Endothelial cell of umbilical vein (primary cell): ENCODE measurements around the gene RAB6B. TPM values are rescaled to one million over a fixed set of nuclear protein-coding genes. Genes with fewer than 3 reads are reported as not detected.

Experiments
- BruUV-seq: library from RNA; stranded (reverse); fragments of 400-500 nt; replicated peaks from 2 replicates; lab custom pipeline; 2021; lab: Mats Ljungman, UMichigan
- CTCF ChIA-PET: fragments of 300-600, 350-600 bp; sonication (Branson Sonifier 250); formaldehyde crosslinking; loops from one replicate; lab custom pipeline; 2021; ENCODE audit warnings: antibody characterized with exemption, inconsistent platforms; lab: Charles Lee
- POLR2A ChIA-PET: fragments of 300-600, 350-600 bp; sonication (Branson Sonifier 250); formaldehyde crosslinking; loops from one replicate; lab custom pipeline; 2021; ENCODE audit warnings: antibody characterized with exemption, inconsistent platforms; lab: Charles Lee
- DNase-seq: peaks from one replicate; pipeline ENCODE4 v3.0.0-alpha.2; 2011; ENCODE audit warnings: low read depth, low spot score
- FAIRE-seq: peaks from 2 replicates; lab custom pipeline; 2011; peaks lifted over from hg19 to GRCh38; lab: Jason Lieb, UNC
- H2AFZ ChIP-seq: 2 replicates; pipeline ENCODE4 v1.6.0; 2012; ENCODE audit warnings: low read depth, low read length, control low read depth, inconsistent platforms
- H3K27ac ChIP-seq: 2 replicates; pipeline ENCODE4 v1.5.1; 2011; ENCODE audit warnings: low read depth, mild to moderate bottlenecking, control low read depth, low read length, moderate library complexity; ENCODE audit not compliant: insufficient read depth
- H3K27me3 ChIP-seq, 2 experiments: 2 replicates each; pipeline versions ENCODE4 v1.6.0 to v1.6.1; 2011; ENCODE audit warnings: low read length in 2 of 2, mixed read lengths in 1 of 2; ENCODE audit not compliant: control insufficient read depth in 2 of 2, insufficient read depth in 2 of 2
- H3K36me3 ChIP-seq, 2 experiments: 2 replicates in 1 of 2; 3 replicates in 1 of 2; pipeline ENCODE4 v1.5.1; 2011; ENCODE audit warnings: low read length in 2 of 2, mild to moderate bottlenecking in 1 of 2, moderate library complexity in 1 of 2; ENCODE audit not compliant: control insufficient read depth in 2 of 2, insufficient read depth in 2 of 2; ENCODE audit errors: extremely low read depth in 1 of 2
- H3K4me1 ChIP-seq: 3 replicates; pipeline ENCODE4 v1.5.1; 2011; ENCODE audit warnings: mild to moderate bottlenecking, low read length; ENCODE audit not compliant: control insufficient read depth, insufficient read depth; ENCODE audit errors: extremely low read depth
- H3K4me2 ChIP-seq: 2 replicates; pipeline ENCODE4 v1.6.1; 2011; ENCODE audit warnings: low read length, control low read depth, mixed read lengths; ENCODE audit not compliant: insufficient read depth
- H3K4me3 ChIP-seq, 3 experiments: fragments of 200-600 bp in 1 of 3; sonication (generic), shearing (Covaris generic) in 1 of 3; replicated peaks in 1 of 3; 2 replicates each; pipeline ENCODE4 v1.5.1; 2011 to 2016; ENCODE audit warnings: control low read depth in 3 of 3, low read length in 3 of 3, mild to moderate bottlenecking in 2 of 3, inconsistent platforms in 1 of 3, low read depth in 1 of 3, moderate library complexity in 1 of 3; ENCODE audit not compliant: insufficient read depth in 1 of 3
- H3K79me2 ChIP-seq: 2 replicates; pipeline ENCODE4 v1.6.0; 2012; ENCODE audit warnings: low read length, inconsistent platforms; ENCODE audit not compliant: control insufficient read depth, insufficient read depth
- H3K9ac ChIP-seq: replicated peaks from 2 replicates; pipeline ENCODE3; 2011; ENCODE audit warnings: low read length, control low read depth; ENCODE audit not compliant: insufficient read depth; ENCODE audit errors: extremely low read depth
- H3K9me1 ChIP-seq: replicated peaks from 3 replicates; pipeline ENCODE4 v1.6.0; 2011; ENCODE audit warnings: mild to moderate bottlenecking, low read length; ENCODE audit not compliant: control insufficient read depth, insufficient read depth; ENCODE audit errors: extremely low read depth
- H3K9me3 ChIP-seq: replicated peaks from 2 replicates; pipeline ENCODE4 v1.5.1; 2012; ENCODE audit warnings: low read length, inconsistent platforms; ENCODE audit not compliant: control insufficient read depth, insufficient read depth
- H4K20me1 ChIP-seq: replicated peaks from 2 replicates; pipeline ENCODE3; 2011; ENCODE audit warnings: mild to moderate bottlenecking, low read length; ENCODE audit not compliant: control insufficient read depth, insufficient read depth; ENCODE audit errors: extremely low read depth
- CTCF ChIP-seq, 2 donors: IDR thresholded peaks; 1 replicate in 1 of 2; 2 replicates in 1 of 2; pipeline ENCODE4 v1.5.1; 2011; ENCODE audit warnings: low read length in 2 of 2, mild to moderate bottlenecking in 2 of 2, moderate library complexity in 2 of 2, control low read depth in 1 of 2, inconsistent platforms in 1 of 2, low read depth in 1 of 2; ENCODE audit not compliant: insufficient read depth in 1 of 2; ENCODE audit errors: extremely low read depth in 1 of 2
- EZH2 ChIP-seq: IDR thresholded peaks from 2 replicates; pipeline ENCODE4 v1.6.1; 2012; ENCODE audit warnings: borderline replicate concordance, low read depth, mild to moderate bottlenecking, moderate library complexity, low read length, inconsistent platforms; ENCODE audit not compliant: severe bottlenecking
- FOS ChIP-seq: IDR thresholded peaks from 2 replicates; pipeline ENCODE4 v1.6.1; 2011; ENCODE audit warnings: mild to moderate bottlenecking, low read length, moderate library complexity, borderline replicate concordance; ENCODE audit not compliant: insufficient read depth
- GATA2 ChIP-seq: IDR thresholded peaks from 2 replicates; pipeline ENCODE4 v1.7.0; 2011; ENCODE audit warnings: low read depth, mild to moderate bottlenecking, moderate library complexity, mixed read lengths, low read length; ENCODE audit not compliant: insufficient read length, insufficient read depth
- JUN ChIP-seq: IDR thresholded peaks from 2 replicates; pipeline ENCODE4 v1.6.1; 2011; ENCODE audit warnings: borderline replicate concordance, low read depth; ENCODE audit not compliant: insufficient read length, insufficient read depth
- MAX ChIP-seq: IDR thresholded peaks from 2 replicates; pipeline ENCODE4 v1.6.1; 2011; ENCODE audit not compliant: insufficient read depth, insufficient read length
- MYC ChIP-seq: IDR thresholded peaks from one replicate; pipeline ENCODE4 v1.6.1; 2011; ENCODE audit warnings: mild to moderate bottlenecking, low read depth, low read length
- POLR2A ChIP-seq: IDR thresholded peaks from 2 replicates; pipeline ENCODE4 v1.6.1; 2012; ENCODE audit warnings: low read depth, mild to moderate bottlenecking, control low read depth, low read length
- POLR2AphosphoS5 ChIP-seq: IDR thresholded peaks from 2 replicates; pipeline ENCODE4 v1.6.1; 2012; ENCODE audit warnings: low read depth, mild to moderate bottlenecking, control low read depth, low read length, moderate library complexity; ENCODE audit not compliant: insufficient read depth
- dilution Hi-C: fragments of 300-500 bp; cut with MboI; formaldehyde crosslinking; loops from one replicate; pipeline ENCODE4 v1.15.0; 2019; ENCODE audit warnings: low sequenced_read_pairs; ENCODE audit not compliant: extremely low pct_ligation_motif_present
- intact Hi-C: fragments of 100-400 bp; cut with micrococcal nuclease; formaldehyde crosslinking; loops from one replicate; pipeline ENCODE4 v1.10.0; 2022
- polyA plus RNA-seq, 4 experiments: library from polyadenylated mRNA; depleted of rRNA in 3 of 4; stranded (reverse) in 3 of 4; unstranded in 1 of 4; fragments of >200 nt; gene quantifications; 2 replicates each; pipeline versions ENCODE4 v1.2.1 to v1.2.3, GENCODE V29; 2011 to 2012; ENCODE audit warnings: missing spikeins in 1 of 4
- total RNA-seq: library from RNA; stranded (reverse); gene quantifications from 2 replicates; pipeline ENCODE4 v1.2.3, GENCODE V29; 2021

The RAB6B gene
- total and polyA plus RNA-seq, 2 donors (not counting 3 experiments of a cell fraction or from before 2014, with no cell fraction given), result 1.7 to 6.7 TPM

- no peaks in the 10 kb centered on the region for H4K20me1 ChIP-seq
- peaks cover 0 to 4% of the 10 kb centered on the region in 2 experiments for H3K27me3 ChIP-seq
- H3K36me3 ChIP-seq, result no peaks in the 10 kb centered on the region
- H3K79me2 ChIP-seq, result no peaks in the 10 kb centered on the region
- no peak for DNase-seq
- no peak overlapping the region for H3K4me2 ChIP-seq
- intact Hi-C loops, result no loop called here
- FAIRE-seq, result no peak
- H3K27ac ChIP-seq, result no peak overlapping the region
- H3K9me1 ChIP-seq, result no peaks in the 10 kb centered on the region
- H3K9me3 ChIP-seq, result no peaks in the 10 kb centered on the region
- H2AFZ ChIP-seq, result no peak overlapping the region
- dilution Hi-C loops, result no loop called here
- no peak overlapping the region for H3K9ac ChIP-seq
- H3K4me3 ChIP-seq, result no peak overlapping the region
- POLR2A ChIA-PET, result no interaction called here
- no peak for TF ChIP-seq POLR2AphosphoS5
- TF ChIP-seq EZH2, result no peak
- TF ChIP-seq FOS, result no peak
- no peak for TF ChIP-seq CTCF (IDR thresholded peaks at IDR 0.05; ENCODE audit: extremely low read depth in 1 of 2, insufficient read depth in 1 of 2, low read depth in 1 of 2, low read length in 2 of 2)
- no peak for TF ChIP-seq JUN
- no peak for TF ChIP-seq MYC
- no peak for TF ChIP-seq POLR2A
- no peak for TF ChIP-seq GATA2
- no peak for TF ChIP-seq MAX
- no peaks in the 10 kb centered on the region for H3K4me1 ChIP-seq
- CTCF ChIA-PET, result interaction anchor here (1.2 kb wide), 2 partner anchors 9 to 10 kb away, joined by 3 to 5 read pairs; no protein-coding TSS in a partner anchor
- BruUV-seq, result no TSS peak
These were observed 10.6 kb downstream of the RAB6B start for GRCh38 chr3:133884887-133885711.
